ENCODE measurements around the gene MED16. TPM values are rescaled to one million over a fixed set of nuclear protein-coding genes. Genes with fewer than 3 reads are reported as not detected.

The MED16 gene
- total and polyA plus RNA-seq, 2 of the 13 experiments (the other 11 are each of a cell fraction or from before 2014, with no cell fraction given) = 13.3 to 14.8 TPM

DNA sequence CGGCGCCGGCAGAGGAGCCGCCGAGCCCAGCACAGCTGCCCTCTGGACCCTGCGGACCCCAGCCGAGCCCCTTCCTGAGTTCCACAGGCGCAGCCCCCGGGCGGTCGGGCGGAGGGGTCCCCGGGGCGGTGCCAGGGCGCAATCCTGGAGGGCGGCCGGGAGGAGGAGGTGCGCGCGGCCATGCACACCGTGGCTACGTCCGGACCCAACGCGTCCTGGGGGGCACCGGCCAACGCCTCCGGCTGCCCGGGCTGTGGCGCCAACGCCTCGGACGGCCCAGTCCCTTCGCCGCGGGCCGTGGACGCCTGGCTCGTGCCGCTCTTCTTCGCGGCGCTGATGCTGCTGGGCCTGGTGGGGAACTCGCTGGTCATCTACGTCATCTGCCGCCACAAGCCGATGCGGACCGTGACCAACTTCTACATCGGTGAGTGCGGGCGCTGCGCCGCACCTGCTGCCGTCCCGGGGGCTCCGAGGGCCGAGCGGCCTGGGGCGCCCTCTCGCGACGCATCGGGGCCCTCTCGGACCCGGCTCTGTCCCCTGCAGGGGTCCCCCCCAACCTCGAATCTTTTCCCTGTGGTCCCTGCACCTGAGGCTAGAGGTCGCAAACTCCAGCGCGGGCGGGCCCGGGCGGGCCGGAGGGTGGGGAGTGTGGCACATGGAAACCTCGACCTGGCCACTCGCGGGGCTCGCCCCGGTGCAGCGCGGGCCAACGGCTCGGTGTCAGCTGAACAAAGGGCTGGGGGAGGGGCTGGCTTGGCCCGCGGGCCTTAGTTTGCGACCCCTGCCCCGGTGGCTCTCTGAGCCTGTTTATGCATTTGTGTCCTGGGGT is 24.6 kb upstream of the MED16 start, which contains the start of gene KISS1R:
TSS of gene KISS1R (plus strand) at position 11 of the 829 bp plus-strand sequence. CDS start at position 181, 170 bp downstream.
- intact Hi-C loops (cut with micrococcal nuclease; ENCODE audit: unreplicated experiment) = loop anchor here (2.0 to 5.0 kb wide), 2 partner anchors 55 to 150 kb away; no protein-coding TSS in a partner anchor
- Histone ChIP-seq H4K20me1 (ENCODE audit: insufficient read depth, low read length) (no peaks in the 10 kb centered on the region), H3K4me2 (ENCODE audit: low read depth, low read length) (peak within 1 kb of the TSS; percentile 92), H3K79me2 (ENCODE audit: insufficient read depth, low read length) (peaks cover 6% of the 10 kb centered on the region), H3K27ac (ENCODE audit: extremely low read length, insufficient read depth, low read length) (peak within 1 kb of the TSS; percentile 71), H3K9ac (ENCODE audit: insufficient read depth, low read depth, low read length) (peak within 1 kb of the TSS; percentile 73), H3K36me3 (replicated peaks in 1 of 2; ENCODE audit: control insufficient read depth in 1 of 2, insufficient read depth in 2 of 2, low read length in 2 of 2) (no peaks in the 10 kb centered on the region), H3K4me1 (ENCODE audit: insufficient read depth, low read length) (peaks cover 24% of the 10 kb centered on the region), H3K27me3 (ENCODE audit: control insufficient read depth in 1 of 2, insufficient read depth in 2 of 2, low read length in 2 of 2) (no peaks in the 10 kb centered on the region; a peak in 1 of 5 replicates), H3K9me3 (ENCODE audit: low read length) (no peaks in the 10 kb centered on the region), H3K4me3 (replicated peaks in 1 of 3; ENCODE audit: insufficient read depth in 1 of 3, low read depth in 2 of 3, low read length in 3 of 3) (peak within 1 kb of the TSS; percentile 52 to 96 (median 57)), H2AFZ (ENCODE audit: low read length) (no peak within 1 kb of the TSS)
- FAIRE-seq = peak; percentile 8
- ChIA-PET POLR2A (interaction anchor here (1.2 kb wide), 1 partner anchor 24 kb away, joined by 4 read pairs; the partner anchor contains the start of genes MED16 and RNU6-9), CTCF (ENCODE audit: low intra/inter-chr PET ratio, low total read pairs) (interaction anchor here (1.1 to 2.4 kb wide), 3 partner anchors 54 to 147 kb away, joined by 3 to 14 read pairs (median 11); no protein-coding TSS in a partner anchor)
- peak; percentile 74 for ATAC-seq
- BruUV-seq (replicated peaks) = TSS peak; percentile 80
- peak; percentile 71 for DNase-seq (ENCODE audit: low spot score)
- in situ Hi-C loops (cut with HindIII; ENCODE audit: extremely low pct_ligation_motif_present, low pct_unique_long_range_greater_than_20kb) = loop anchor here (5.0 kb wide), 1 partner anchor 55 kb away; no protein-coding TSS in a partner anchor
- 0% methylated on average over 11 of the region's 87 CpGs for WGBS (ENCODE audit: low lambda C conversion rate)
- TF ChIP-seq PHF8 (CRISPR knock-in tag; IDR thresholded peaks at IDR 0.05) (peak; percentile 65), HNRNPUL1 (IDR thresholded peaks at IDR 0.05; ENCODE audit: low read depth, low read length) (no peak), RFX5 (IDR thresholded peaks at IDR 0.05; ENCODE audit: low read depth, low read length) (peak; percentile 42; the same call in 1 of the 2 replicates), TRIM24 (CRISPR knock-in tag; IDR thresholded peaks at IDR 0.05) (no peak), ZNF792 (CRISPR knock-in tag; IDR thresholded peaks at IDR 0.05) (no peak), JUNB (CRISPR knock-in tag; IDR thresholded peaks at IDR 0.05; ENCODE audit: borderline replicate concordance) (no peak), ERF (CRISPR knock-in tag; IDR thresholded peaks at IDR 0.05) (peak; percentile 69), TBL1XR1 (IDR thresholded peaks at IDR 0.05; ENCODE audit: borderline replicate concordance, low read length, partially characterized antibody) (no peak), MIER3 (CRISPR knock-in tag; IDR thresholded peaks at IDR 0.05; ENCODE audit: borderline replicate concordance) (no peak)
- TF ChIP-seq, protein P1, sequence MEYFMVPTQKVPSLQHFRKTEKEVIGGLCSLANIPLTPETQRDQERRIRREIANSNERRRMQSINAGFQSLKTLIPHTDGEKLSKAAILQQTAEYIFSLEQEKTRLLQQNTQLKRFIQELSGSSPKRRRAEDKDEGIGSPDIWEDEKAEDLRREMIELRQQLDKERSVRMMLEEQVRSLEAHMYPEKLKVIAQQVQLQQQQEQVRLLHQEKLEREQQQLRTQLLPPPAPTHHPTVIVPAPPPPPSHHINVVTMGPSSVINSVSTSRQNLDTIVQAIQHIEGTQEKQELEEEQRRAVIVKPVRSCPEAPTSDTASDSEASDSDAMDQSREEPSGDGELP (IDR thresholded peaks at IDR 0.05; ENCODE audit: borderline replicate concordance, low read depth) = peak; percentile 39; the same call in 1 of the 2 replicates
- TF ChIP-seq, protein P2, sequence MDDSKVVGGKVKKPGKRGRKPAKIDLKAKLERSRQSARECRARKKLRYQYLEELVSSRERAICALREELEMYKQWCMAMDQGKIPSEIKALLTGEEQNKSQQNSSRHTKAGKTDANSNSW (CRISPR knock-in tag; IDR thresholded peaks at IDR 0.05; ENCODE audit: borderline replicate concordance) = no peak
- TF ChIP-seq, protein P3, sequence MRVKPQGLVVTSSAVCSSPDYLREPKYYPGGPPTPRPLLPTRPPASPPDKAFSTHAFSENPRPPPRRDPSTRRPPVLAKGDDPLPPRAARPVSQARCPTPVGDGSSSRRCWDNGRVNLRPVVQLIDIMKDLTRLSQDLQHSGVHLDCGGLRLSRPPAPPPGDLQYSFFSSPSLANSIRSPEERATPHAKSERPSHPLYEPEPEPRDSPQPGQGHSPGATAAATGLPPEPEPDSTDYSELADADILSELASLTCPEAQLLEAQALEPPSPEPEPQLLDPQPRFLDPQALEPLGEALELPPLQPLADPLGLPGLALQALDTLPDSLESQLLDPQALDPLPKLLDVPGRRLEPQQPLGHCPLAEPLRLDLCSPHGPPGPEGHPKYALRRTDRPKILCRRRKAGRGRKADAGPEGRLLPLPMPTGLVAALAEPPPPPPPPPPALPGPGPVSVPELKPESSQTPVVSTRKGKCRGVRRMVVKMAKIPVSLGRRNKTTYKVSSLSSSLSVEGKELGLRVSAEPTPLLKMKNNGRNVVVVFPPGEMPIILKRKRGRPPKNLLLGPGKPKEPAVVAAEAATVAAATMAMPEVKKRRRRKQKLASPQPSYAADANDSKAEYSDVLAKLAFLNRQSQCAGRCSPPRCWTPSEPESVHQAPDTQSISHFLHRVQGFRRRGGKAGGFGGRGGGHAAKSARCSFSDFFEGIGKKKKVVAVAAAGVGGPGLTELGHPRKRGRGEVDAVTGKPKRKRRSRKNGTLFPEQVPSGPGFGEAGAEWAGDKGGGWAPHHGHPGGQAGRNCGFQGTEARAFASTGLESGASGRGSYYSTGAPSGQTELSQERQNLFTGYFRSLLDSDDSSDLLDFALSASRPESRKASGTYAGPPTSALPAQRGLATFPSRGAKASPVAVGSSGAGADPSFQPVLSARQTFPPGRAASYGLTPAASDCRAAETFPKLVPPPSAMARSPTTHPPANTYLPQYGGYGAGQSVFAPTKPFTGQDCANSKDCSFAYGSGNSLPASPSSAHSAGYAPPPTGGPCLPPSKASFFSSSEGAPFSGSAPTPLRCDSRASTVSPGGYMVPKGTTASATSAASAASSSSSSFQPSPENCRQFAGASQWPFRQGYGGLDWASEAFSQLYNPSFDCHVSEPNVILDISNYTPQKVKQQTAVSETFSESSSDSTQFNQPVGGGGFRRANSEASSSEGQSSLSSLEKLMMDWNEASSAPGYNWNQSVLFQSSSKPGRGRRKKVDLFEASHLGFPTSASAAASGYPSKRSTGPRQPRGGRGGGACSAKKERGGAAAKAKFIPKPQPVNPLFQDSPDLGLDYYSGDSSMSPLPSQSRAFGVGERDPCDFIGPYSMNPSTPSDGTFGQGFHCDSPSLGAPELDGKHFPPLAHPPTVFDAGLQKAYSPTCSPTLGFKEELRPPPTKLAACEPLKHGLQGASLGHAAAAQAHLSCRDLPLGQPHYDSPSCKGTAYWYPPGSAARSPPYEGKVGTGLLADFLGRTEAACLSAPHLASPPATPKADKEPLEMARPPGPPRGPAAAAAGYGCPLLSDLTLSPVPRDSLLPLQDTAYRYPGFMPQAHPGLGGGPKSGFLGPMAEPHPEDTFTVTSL (CRISPR knock-in tag; IDR thresholded peaks at IDR 0.05; ENCODE audit: borderline replicate concordance) = no peak
- TF ChIP-seq, protein P4, sequence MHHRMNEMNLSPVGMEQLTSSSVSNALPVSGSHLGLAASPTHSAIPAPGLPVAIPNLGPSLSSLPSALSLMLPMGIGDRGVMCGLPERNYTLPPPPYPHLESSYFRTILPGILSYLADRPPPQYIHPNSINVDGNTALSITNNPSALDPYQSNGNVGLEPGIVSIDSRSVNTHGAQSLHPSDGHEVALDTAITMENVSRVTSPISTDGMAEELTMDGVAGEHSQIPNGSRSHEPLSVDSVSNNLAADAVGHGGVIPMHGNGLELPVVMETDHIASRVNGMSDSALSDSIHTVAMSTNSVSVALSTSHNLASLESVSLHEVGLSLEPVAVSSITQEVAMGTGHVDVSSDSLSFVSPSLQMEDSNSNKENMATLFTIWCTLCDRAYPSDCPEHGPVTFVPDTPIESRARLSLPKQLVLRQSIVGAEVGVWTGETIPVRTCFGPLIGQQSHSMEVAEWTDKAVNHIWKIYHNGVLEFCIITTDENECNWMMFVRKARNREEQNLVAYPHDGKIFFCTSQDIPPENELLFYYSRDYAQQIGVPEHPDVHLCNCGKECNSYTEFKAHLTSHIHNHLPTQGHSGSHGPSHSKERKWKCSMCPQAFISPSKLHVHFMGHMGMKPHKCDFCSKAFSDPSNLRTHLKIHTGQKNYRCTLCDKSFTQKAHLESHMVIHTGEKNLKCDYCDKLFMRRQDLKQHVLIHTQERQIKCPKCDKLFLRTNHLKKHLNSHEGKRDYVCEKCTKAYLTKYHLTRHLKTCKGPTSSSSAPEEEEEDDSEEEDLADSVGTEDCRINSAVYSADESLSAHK (CRISPR knock-in tag; IDR thresholded peaks at IDR 0.05; ENCODE audit: borderline replicate concordance) = no peak
